Epithelial cell of esophagus (primary cell): ENCODE data around the gene ATP10A.

Experiments used
- DNase-seq: peaks from one replicate; pipeline ENCODE4 v3.0.0; 2010; ENCODE audit warnings: low read depth
- H3K4me3 ChIP-seq: 2 replicates; pipeline ENCODE4 v1.5.1; 2011; ENCODE audit warnings: mild to moderate bottlenecking, low read length, control low read depth
- TF ChIP-seq, protein P1 (sequence below): IDR thresholded peaks from 2 replicates; pipeline ENCODE4 v1.5.1; 2011; ENCODE audit warnings: low read depth, mild to moderate bottlenecking, low read length, control low read depth, inconsistent platforms; ENCODE audit not compliant: insufficient read depth; ENCODE audit errors: missing control alignments

The ATP10A gene

DNA sequence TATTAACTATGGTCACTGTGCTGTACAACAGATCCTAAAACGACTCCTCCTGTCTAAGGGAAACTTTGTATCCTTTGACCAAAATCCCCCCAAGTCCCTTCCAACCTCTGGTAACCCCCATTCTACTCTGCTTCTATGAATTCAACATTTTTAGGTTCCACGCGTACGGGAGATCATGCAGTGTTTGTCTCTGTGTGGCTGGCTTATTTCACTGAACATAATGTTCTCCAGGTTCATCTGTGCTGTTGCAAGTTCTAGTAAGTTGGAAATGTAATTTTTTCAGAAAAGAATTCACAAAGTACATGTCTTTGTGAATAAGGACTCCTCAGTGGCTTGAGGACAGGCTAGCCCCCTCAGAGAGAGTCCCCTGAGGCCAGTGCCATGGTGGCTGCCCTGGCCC lies 66.1 kb downstream of the ATP10A start:
- TF ChIP-seq, protein P1, sequence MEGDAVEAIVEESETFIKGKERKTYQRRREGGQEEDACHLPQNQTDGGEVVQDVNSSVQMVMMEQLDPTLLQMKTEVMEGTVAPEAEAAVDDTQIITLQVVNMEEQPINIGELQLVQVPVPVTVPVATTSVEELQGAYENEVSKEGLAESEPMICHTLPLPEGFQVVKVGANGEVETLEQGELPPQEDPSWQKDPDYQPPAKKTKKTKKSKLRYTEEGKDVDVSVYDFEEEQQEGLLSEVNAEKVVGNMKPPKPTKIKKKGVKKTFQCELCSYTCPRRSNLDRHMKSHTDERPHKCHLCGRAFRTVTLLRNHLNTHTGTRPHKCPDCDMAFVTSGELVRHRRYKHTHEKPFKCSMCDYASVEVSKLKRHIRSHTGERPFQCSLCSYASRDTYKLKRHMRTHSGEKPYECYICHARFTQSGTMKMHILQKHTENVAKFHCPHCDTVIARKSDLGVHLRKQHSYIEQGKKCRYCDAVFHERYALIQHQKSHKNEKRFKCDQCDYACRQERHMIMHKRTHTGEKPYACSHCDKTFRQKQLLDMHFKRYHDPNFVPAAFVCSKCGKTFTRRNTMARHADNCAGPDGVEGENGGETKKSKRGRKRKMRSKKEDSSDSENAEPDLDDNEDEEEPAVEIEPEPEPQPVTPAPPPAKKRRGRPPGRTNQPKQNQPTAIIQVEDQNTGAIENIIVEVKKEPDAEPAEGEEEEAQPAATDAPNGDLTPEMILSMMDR, result no peak
- no peak for DNase-seq
- no peak overlapping the region for H3K4me3 ChIP-seq

DNA sequence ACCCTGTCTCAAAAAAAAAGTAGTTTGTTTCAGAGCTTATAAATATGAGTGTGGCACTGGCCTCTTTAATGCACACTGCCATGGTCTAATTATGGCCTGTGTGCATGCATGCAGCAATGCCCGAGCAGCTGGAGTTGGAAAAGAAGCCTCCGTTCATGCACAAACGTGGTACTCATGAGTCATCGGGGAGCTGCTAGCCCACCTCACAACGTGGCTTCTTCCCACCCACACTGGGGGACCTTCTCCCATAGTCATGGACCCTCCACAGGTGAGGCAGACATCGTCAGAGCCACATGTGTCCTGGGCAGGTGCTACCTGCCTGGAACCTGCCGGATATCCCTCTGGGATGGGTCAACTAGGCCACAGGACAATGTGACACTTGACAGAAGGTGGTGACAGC lies 66.7 kb downstream of the ATP10A start:
- TF ChIP-seq, protein P1, result no peak
- no peak for DNase-seq
- no peak overlapping the region for H3K4me3 ChIP-seq

DNA sequence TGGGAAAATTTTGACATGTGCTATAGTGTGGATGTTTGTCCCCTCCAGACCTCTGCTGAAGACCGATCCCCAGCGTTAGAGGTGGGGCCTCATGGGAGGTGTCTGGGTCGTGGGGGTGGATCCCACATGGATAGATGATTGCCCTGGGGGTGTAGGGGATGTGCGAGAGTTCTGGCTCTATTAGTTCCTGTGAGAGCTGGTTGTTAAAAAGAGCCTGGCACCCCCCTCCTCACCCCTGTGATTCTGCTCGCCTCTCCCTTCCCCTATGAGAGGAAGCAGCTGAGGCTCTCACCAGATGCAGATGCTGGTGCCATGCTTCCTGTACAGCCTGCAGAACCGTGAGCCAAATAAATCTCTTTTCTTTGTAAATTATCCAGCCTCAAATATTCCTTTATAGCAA lies 67.4 kb downstream of the ATP10A start:
- H3K4me3 ChIP-seq, result no peak overlapping the region
- no peak for DNase-seq
- TF ChIP-seq, protein P1, result no peak

DNA sequence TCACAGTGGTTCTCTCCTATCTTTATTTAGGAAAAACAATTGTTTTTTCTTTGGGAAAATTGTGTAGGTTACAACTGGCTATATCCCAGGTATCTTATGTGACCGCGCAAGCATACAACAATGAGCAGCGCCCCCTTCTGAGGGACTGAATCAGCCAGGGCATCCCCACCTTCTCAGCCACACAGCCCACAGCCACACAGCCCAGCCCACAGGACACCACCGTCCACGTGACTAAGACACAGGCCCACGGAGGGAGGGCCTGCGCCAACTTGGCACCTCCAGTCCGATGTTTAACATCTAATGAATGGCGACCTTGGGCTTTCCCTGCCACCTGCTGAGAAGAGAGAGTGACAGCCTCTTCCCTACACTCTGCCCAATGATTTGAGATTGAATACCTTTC lies 68.1 kb downstream of the ATP10A start:
- no peak for DNase-seq
- TF ChIP-seq, protein P1, result no peak
- no peak overlapping the region for H3K4me3 ChIP-seq

DNA sequence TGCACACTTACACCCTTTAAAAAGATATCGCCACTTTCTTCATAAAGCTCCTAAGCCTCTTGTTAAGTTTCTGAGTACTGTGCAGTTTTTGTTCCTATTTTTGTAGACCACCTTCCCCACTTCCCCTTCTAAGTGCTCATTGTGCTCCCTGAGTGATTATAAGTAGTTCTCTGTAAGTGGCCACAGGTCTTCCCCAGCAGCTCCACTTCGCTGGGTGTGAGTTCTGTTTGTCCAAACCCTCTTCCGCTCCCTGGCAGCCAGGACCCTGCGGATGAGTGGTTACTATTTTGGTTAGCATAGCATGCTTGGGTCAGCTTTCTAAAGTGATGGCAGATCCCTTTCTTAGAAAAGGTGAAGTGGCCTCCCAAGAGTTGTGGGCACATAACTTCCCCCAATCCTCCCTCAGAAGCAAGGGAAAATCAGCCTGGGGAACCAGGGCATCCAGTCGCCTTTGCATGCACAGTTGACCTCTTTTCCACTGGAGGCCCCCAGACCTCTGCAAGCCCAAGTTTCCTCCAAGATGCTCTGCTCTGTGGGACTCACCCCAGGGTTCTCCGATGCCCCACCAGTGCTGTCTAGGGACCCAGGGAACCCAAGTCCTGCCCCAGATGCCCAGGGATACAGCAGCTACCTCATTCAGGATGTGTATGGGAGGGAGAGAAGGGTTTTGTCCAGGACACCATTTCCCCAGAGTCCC lies 69.6 kb downstream of the ATP10A start:
- no peak for DNase-seq
- TF ChIP-seq, protein P1, result no peak

DNA sequence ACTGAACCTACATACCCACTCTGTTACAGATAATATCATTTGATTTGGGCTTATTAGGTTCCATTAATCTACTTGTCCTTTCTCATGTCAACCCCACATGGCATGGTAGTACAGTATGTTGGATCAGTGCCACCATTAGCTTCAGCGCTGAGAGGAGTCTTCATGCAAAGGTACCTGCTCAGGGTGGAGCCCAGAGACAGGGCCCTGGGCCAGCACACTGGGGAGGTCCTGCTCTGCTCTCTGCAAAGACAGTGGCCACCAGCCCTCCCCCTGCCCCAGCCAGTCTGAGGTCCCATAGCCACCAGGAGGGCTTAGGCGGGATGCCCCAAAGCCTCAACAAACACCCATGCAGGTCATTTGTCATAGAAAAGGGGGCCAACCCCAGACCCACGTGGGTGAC lies 71.0 kb downstream of the ATP10A start:
- no peak for DNase-seq
- no peak overlapping the region for H3K4me3 ChIP-seq
- TF ChIP-seq, protein P1, result no peak

More for the DNA sequence above, 69.6 kb downstream of the ATP10A start:
- H3K4me3 ChIP-seq, result no peak overlapping the region
